Measurements from ENCODE around the gene TOGARAM2.

Gene TOGARAM2

GRCh38 chr2:28997847-28998735 is 17.0 kb downstream of the TOGARAM2 start:
- no peak for DNase-seq (ENCODE audit: low spot score)

GRCh38 chr2:29000481-29000880 is 19.4 kb downstream of the TOGARAM2 start:
- peak; percentile 46 for DNase-seq (ENCODE audit: low spot score)

GRCh38 chr2:29000956-29001355 is 19.9 kb downstream of the TOGARAM2 start:
- DNase-seq (ENCODE audit: low spot score), result no peak

GRCh38 chr2:29001806-29002205 is 20.7 kb downstream of the TOGARAM2 start:
- DNase-seq (ENCODE audit: low spot score), result peak; percentile 55

GRCh38 chr2:29004755-29005154 is 23.7 kb downstream of the TOGARAM2 start:
- no peak for DNase-seq (ENCODE audit: low spot score)

GRCh38 chr2:29005331-29005730 is 24.2 kb downstream of the TOGARAM2 start:
- no peak for DNase-seq (ENCODE audit: low spot score)

- no peak for DNase-seq (ENCODE audit: low spot score)
Measured at GRCh38 chr2:29006092-29006979, 25.2 kb downstream of the TOGARAM2 start.

- no peak for DNase-seq (ENCODE audit: low spot score)
Measured at GRCh38 chr2:29006980-29007301, 25.8 kb downstream of the TOGARAM2 start.

GRCh38 chr2:29009270-29009669 is 28.2 kb downstream of the TOGARAM2 start:
- no peak for DNase-seq (ENCODE audit: low spot score)

- DNase-seq (ENCODE audit: low spot score), result no peak
Measured at GRCh38 chr2:29009711-29010677, 28.9 kb downstream of the TOGARAM2 start.

GRCh38 chr2:29010946-29011345 is 29.8 kb downstream of the TOGARAM2 start:
- peak; percentile 47 for DNase-seq (ENCODE audit: low spot score)

GRCh38 chr2:29011418-29012060 is 30.4 kb downstream of the TOGARAM2 start:
- DNase-seq (ENCODE audit: low spot score), result peak; percentile 80

- DNase-seq (ENCODE audit: low spot score), result peak; percentile 39
Measured at GRCh38 chr2:29012211-29012681, 31.1 kb downstream of the TOGARAM2 start.

- no peak for DNase-seq (ENCODE audit: low spot score)
Measured at GRCh38 chr2:29013057-29013780, 32.1 kb downstream of the TOGARAM2 start.

GRCh38 chr2:29014331-29014730 is 33.2 kb downstream of the TOGARAM2 start:
- DNase-seq (ENCODE audit: low spot score), result no peak

GRCh38 chr2:29014811-29015421 is 33.8 kb downstream of the TOGARAM2 start:
- peak; percentile 80 for DNase-seq (ENCODE audit: low spot score)

GRCh38 chr2:29015701-29016470 is 34.8 kb downstream of the TOGARAM2 start:
- DNase-seq (ENCODE audit: low spot score), result no peak

GRCh38 chr2:29016504-29016903 is 35.4 kb downstream of the TOGARAM2 start:
- DNase-seq (ENCODE audit: low spot score), result no peak

- DNase-seq (ENCODE audit: low spot score), result no peak
Measured at GRCh38 chr2:29017716-29018435, 36.8 kb downstream of the TOGARAM2 start.
